Islet of Langerhans (tissue), 1 donor: ENCODE results near the gene CD2.

Experiments
- FAIRE-seq: peaks from one replicate; lab custom pipeline; 2011; peaks lifted over from hg19 to GRCh38; lab: Jason Lieb, UNC

Gene CD2

GRCh38 chr1:116760996-116761665 lies 6.9 kb downstream of the CD2 start:
- FAIRE-seq: no peak

GRCh38 chr1:116762281-116762680 lies 8.1 kb downstream of the CD2 start:
- FAIRE-seq: no peak

DNA sequence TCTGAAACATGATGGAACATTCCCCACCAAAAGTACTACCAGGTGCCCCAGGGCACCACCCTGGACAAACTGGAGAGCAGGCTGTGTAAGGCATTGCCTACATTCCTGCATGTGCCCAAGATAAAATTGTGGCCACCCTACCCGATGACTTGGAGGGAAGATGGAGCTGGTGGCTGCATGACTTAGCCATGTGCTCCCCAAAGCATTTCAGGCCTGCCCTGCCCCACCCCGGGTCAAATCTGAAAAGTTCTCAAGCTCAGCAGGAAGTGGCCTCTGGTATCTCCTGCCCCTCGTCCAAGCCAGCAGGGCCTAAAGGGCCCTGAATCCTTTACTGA lies 8.5 kb downstream of the CD2 start:
- no peak for FAIRE-seq

GRCh38 chr1:116763116-116763786 lies 9.0 kb downstream of the CD2 start:
- FAIRE-seq: no peak

- no peak for FAIRE-seq
These were observed 9.7 kb downstream of the CD2 start for GRCh38 chr1:116763787-116764465.

GRCh38 chr1:116764466-116764898 lies 10.3 kb downstream of the CD2 start:
- FAIRE-seq: no peak

DNA sequence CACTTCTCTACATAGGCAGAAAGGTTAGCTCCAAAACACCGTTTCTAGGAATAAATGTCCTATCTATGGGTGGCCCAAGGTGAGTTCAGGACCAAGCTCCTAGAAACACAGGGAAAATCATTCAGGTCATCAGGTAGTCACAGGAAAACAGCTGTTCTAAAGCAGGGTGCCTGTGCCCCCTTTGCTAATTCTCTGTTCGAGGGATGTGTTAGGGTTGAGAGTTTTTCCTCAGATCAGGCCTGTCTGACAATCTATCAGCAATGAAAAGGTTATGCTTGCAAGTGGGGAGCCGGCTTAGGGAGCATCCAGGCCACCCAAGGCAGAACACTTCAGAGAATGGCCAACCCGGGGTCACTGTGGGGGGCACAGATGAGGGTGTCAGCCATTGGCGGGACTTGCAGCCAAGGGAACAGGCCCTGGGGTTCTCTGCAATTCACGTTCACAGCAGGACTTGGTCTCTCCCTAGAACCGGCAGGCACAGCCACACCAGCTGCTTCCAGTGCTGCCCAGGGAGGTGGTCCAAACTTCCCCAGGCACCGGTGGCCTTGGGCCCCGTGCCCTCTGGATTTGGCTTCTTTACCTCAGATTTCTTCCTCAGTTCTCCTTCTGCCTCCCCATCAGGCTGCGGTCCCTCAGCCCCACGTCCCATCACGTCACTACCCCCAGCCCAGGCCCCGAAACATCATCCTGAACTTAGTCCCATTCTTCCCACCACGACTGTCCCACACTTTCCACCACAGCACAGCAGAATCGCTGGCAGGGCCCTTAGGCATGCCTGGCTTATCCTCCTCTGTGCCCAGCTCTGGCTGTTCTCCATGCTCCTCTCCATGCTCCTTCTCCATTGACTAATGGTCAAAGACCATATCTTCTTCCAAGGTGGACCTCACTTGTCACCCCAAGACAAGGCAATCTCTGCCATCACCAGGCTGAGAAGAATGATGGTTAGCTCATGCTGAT lies 11.0 kb downstream of the CD2 start:
- no peak for FAIRE-seq

DNA sequence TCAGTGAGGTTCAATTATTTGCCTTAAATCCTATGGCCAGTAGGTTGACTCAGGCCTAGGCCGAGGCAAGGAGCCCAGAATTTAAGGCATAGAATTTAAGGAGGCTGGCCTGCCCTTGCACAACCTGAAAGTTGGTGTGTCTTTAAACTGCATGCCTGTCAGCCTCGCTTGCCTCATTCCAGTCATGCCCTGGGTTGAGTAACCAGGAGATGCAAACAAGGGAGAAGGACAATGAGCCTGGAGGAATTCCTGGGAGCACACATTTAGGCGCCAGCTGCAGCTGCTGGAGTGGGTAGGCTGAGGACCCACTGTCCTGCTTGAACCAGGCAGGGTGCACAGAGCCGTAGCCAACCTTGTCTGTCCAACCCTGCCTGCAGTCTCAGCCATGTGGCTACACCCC lies 11.7 kb downstream of the CD2 start:
- no peak for FAIRE-seq

DNA sequence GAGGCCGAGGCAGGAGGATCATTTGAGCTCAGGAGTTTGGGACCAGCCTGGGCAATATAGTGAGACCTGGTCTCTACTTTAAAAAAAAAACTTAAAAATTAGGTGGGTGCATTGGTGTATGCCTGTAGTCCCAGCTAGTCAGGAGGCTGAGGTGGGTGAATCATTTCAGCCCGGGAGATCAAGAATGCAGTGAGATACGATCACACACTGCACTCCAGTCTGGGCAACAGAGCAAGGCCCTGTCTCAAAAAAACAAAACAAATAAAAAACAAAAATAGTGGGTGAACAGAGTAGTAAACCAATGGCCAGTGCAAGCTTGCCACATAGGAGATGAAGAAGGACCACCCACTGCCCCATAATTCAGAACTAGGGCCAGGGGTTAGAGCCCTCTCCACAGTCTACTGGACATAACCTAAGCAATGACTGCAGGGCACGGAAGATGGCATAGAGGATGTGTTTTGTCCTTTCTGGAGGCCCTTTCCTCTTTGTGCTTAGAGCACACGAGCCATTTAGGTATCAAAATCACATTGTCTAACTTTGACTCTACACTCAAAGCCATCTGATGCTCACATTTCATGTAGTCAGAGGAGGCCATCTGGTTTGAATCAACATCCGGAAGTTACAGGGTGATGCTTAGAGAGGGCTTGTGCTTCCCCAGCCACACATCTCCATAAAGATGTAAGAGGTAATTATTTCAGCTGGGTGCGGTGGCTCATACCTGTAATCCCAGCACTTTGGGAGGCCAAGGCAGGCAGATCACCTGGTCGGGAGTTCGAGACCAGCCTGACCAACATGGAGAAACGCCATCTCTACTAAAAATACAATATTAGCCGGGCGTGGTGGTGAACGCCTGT lies 12.6 kb downstream of the CD2 start:
- FAIRE-seq: no peak

- no peak for FAIRE-seq
These were observed 13.7 kb downstream of the CD2 start for GRCh38 chr1:116767782-116768382.

DNA sequence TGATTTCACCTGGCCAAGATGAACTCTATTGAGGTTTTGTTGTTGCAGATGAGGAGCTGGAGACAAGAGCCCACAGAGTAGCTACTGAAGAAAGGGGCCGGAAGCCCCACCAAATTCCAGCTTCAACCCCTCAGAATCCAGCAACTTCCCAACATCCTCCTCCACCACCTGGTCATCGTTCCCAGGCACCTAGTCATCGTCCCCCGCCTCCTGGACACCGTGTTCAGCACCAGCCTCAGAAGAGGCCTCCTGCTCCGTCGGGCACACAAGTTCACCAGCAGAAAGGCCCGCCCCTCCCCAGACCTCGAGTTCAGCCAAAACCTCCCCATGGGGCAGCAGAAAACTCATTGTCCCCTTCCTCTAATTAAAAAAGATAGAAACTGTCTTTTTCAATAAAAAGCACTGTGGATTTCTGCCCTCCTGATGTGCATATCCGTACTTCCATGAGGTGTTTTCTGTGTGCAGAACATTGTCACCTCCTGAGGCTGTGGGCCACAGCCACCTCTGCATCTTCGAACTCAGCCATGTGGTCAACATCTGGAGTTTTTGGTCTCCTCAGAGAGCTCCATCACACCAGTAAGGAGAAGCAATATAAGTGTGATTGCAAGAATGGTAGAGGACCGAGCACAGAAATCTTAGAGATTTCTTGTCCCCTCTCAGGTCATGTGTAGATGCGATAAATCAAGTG lies 14.3 kb downstream of the CD2 start:
- FAIRE-seq: no peak

DNA sequence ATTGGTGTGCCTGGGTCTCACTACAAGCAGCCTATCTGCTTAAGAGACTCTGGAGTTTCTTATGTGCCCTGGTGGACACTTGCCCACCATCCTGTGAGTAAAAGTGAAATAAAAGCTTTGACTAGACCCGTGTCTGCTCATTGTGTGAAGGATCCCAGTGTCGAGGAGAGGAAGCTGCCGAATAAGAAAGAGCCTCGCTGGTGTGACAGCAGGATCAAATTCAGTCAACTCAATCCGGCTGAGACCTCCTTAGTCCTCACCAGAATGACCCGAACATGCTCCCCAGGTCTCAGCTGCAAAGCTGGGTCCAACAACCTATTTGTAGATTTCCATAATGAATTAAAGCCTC lies 14.8 kb downstream of the CD2 start:
- no peak for FAIRE-seq

GRCh38 chr1:116769561-116769977 lies 15.3 kb downstream of the CD2 start:
- FAIRE-seq: no peak

DNA sequence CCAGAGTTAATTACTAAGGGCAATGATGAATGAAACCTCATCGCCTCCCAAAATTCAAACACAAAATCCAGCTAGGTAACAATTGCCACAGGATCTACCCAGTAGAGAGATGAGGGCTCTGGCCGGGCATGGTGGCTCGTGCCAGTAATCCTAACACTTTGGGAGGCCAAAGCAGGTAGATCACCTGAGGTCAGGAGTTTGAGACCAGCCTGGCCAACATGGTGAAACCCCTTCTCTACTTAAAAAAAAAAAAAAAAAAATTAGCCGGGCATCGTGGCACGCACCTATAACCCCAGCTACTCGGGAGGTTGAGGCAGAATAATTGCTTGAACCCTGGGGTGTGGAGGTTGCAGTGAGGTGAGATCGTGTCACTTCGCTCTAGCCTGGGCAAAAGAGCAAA lies 15.8 kb downstream of the CD2 start:
- FAIRE-seq: no peak

GRCh38 chr1:116770625-116771024 lies 16.4 kb downstream of the CD2 start:
- FAIRE-seq: no peak

GRCh38 chr1:116771997-116772647 lies 17.9 kb downstream of the CD2 start:
- no peak for FAIRE-seq

- FAIRE-seq: no peak
These were observed 18.4 kb downstream of the CD2 start for GRCh38 chr1:116772648-116773045.

- no peak for FAIRE-seq
These were observed 21.0 kb downstream of the CD2 start for GRCh38 chr1:116775116-116775752.
